ENCODE results near the gene DEPDC5.

- TF ChIP-seq CTCF (IDR thresholded peaks at IDR 0.05) (no peak), POLR2A (IDR thresholded peaks at IDR 0.05) (no peak)
Observed at GRCh38 chr22:31897842-31898805, 144.3 kb downstream of the DEPDC5 start.
